Measurements from ENCODE around the gene ZBTB39.
A peak's percentile ranks its signal among the peaks of the same experiment; 100 is the strongest.

ZBTB39 gene

GRCh38 chr12:57008178-57008577, 1.8 kb upstream of the ZBTB39 start:
- peak; percentile 82 for DNase-seq
- in situ Hi-C loops (cut with HindIII; ENCODE audit: low pct_ligation_motif_present, low pct_unique_long_range_greater_than_20kb, low sequenced_read_pairs) = no loop called here

- in situ Hi-C loops (cut with HindIII; ENCODE audit: low pct_ligation_motif_present, low pct_unique_long_range_greater_than_20kb, low sequenced_read_pairs) = no loop called here
- DNase-seq = no peak
These were observed 596 bp upstream of the ZBTB39 start for GRCh38 chr12:57006809-57007475.

GRCh38 chr12:57004651-57005050, 1.7 kb downstream of the ZBTB39 start:
- DNase-seq = no peak
- in situ Hi-C loops (cut with HindIII; ENCODE audit: low pct_ligation_motif_present, low pct_unique_long_range_greater_than_20kb, low sequenced_read_pairs) = no loop called here

- in situ Hi-C loops (cut with HindIII; ENCODE audit: low pct_ligation_motif_present, low pct_unique_long_range_greater_than_20kb, low sequenced_read_pairs) = no loop called here
- DNase-seq = no peak
These were observed 3.0 kb downstream of the ZBTB39 start for GRCh38 chr12:57003395-57003794.

GRCh38 chr12:57001448-57001906, 4.9 kb downstream of the ZBTB39 start:
- DNase-seq = peak; percentile 70

GRCh38 chr12:57000393-57000792, 6.0 kb downstream of the ZBTB39 start:
- in situ Hi-C loops (cut with HindIII; ENCODE audit: low pct_ligation_motif_present, low pct_unique_long_range_greater_than_20kb, low sequenced_read_pairs) = no loop called here
- DNase-seq = peak; percentile 42

More at GRCh38 chr12:57001448-57001906, 4.9 kb downstream of the ZBTB39 start:
- in situ Hi-C loops (cut with HindIII; ENCODE audit: low pct_ligation_motif_present, low pct_unique_long_range_greater_than_20kb, low sequenced_read_pairs) = no loop called here

GRCh38 chr12:56999456-56999855, 6.9 kb downstream of the ZBTB39 start:
- in situ Hi-C loops (cut with HindIII; ENCODE audit: low pct_ligation_motif_present, low pct_unique_long_range_greater_than_20kb, low sequenced_read_pairs) = no loop called here
- peak; percentile 33 for DNase-seq

- in situ Hi-C loops (cut with HindIII; ENCODE audit: low pct_ligation_motif_present, low pct_unique_long_range_greater_than_20kb, low sequenced_read_pairs) = no loop called here
- no peak for DNase-seq
These were observed 7.4 kb downstream of the ZBTB39 start for GRCh38 chr12:56998981-56999380.

- in situ Hi-C loops (cut with HindIII; ENCODE audit: low pct_ligation_motif_present, low pct_unique_long_range_greater_than_20kb, low sequenced_read_pairs) = no loop called here
- no peak for DNase-seq
These were observed 8.0 kb downstream of the ZBTB39 start for GRCh38 chr12:56998316-56998715.

GRCh38 chr12:56996793-56997545, 9.4 kb downstream of the ZBTB39 start:
- in situ Hi-C loops (cut with HindIII; ENCODE audit: low pct_ligation_motif_present, low pct_unique_long_range_greater_than_20kb, low sequenced_read_pairs) = no loop called here
- no peak for DNase-seq

GRCh38 chr12:56995930-56996496, 10.3 kb downstream of the ZBTB39 start:
- in situ Hi-C loops (cut with HindIII; ENCODE audit: low pct_ligation_motif_present, low pct_unique_long_range_greater_than_20kb, low sequenced_read_pairs) = no loop called here
- DNase-seq = no peak

- in situ Hi-C loops (cut with HindIII; ENCODE audit: low pct_ligation_motif_present, low pct_unique_long_range_greater_than_20kb, low sequenced_read_pairs) = no loop called here
- no peak for DNase-seq
These were observed 11.0 kb downstream of the ZBTB39 start for GRCh38 chr12:56995201-56995929.

- no peak for DNase-seq
- in situ Hi-C loops (cut with HindIII; ENCODE audit: low pct_ligation_motif_present, low pct_unique_long_range_greater_than_20kb, low sequenced_read_pairs) = no loop called here
These were observed 12.1 kb downstream of the ZBTB39 start for GRCh38 chr12:56994231-56994746.

GRCh38 chr12:56993346-56993745, 13.0 kb downstream of the ZBTB39 start:
- in situ Hi-C loops (cut with HindIII; ENCODE audit: low pct_ligation_motif_present, low pct_unique_long_range_greater_than_20kb, low sequenced_read_pairs) = no loop called here

GRCh38 chr12:56991319-56992246, 14.8 kb downstream of the ZBTB39 start:
- in situ Hi-C loops (cut with HindIII; ENCODE audit: low pct_ligation_motif_present, low pct_unique_long_range_greater_than_20kb, low sequenced_read_pairs) = no loop called here
- no peak for DNase-seq

More at GRCh38 chr12:56993346-56993745, 13.0 kb downstream of the ZBTB39 start:
- no peak for DNase-seq

- in situ Hi-C loops (cut with HindIII; ENCODE audit: low pct_ligation_motif_present, low pct_unique_long_range_greater_than_20kb, low sequenced_read_pairs) = no loop called here
- DNase-seq = no peak
These were observed 15.6 kb downstream of the ZBTB39 start for GRCh38 chr12:56990648-56991318.

GRCh38 chr12:56989861-56990610, 16.3 kb downstream of the ZBTB39 start:
- no peak for DNase-seq
- in situ Hi-C loops (cut with HindIII; ENCODE audit: low pct_ligation_motif_present, low pct_unique_long_range_greater_than_20kb, low sequenced_read_pairs) = no loop called here

Data from ACHN (cell line).